Femur (tissue), 1 donor: Measurements from ENCODE around the gene SDHAF3.
"Not testable (repeated sequence)": the region's sequence is repeated elsewhere in the genome, so short reads cannot be mapped to it uniquely, and the experiment has no call there.

Experiments
- DNase-seq: peaks from one replicate; pipeline ENCODE4 v3.0.0-alpha.2; 2017

The SDHAF3 gene

DNA sequence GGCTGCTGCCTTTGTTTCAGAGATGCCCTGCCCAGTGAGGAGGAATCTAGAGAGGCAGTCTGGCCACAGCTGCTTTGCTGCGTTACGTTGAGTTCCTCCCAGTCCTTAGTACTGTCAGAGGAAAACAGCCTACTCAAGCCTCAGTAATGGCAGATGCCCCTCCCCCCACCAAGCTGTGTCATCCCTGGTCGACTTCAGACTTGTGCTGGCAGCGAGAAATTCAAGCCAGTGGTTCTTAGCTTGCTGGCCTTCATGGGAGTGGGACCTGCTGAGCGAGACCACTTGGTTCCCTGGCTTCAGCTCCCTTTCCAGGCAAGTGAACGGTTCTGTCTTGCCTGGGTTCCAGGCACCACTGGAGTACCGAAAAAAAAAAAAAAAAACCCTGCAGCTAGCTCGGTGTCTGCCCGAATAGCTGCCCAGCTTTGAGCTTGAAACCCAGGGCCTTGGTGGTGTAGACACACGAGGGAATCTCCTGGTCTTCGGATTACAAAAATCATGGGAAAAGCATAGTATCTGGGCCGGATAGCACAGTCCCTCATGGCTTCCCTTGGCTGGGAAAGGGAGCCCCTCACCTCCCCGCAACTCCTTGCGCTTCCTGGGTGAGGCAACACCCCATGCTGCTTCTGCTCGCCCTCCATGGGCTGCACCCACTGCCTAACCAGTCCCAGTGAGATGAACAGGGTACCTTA lies 9.1 kb downstream of the SDHAF3 start:
- no peak for DNase-seq

DNA sequence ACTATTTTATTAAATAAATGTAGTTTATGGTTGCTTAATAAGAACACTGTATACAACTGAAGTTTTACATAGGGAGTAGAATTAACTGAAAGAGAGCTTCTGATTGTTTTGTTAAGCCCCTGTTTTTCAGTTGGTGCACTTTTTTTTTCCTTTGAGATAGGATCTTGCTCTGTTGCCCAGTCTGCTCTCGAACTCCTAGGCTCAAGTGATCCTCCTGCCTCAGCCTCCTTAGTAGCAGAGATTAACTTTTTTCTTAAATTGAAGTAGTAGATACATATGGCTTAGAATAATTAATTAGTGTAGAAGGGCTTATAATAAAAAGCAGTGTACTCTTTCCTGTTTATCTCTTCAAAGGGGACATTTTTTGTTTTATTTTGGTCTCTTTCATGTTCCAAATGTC lies 11.2 kb downstream of the SDHAF3 start:
- DNase-seq: no peak

DNA sequence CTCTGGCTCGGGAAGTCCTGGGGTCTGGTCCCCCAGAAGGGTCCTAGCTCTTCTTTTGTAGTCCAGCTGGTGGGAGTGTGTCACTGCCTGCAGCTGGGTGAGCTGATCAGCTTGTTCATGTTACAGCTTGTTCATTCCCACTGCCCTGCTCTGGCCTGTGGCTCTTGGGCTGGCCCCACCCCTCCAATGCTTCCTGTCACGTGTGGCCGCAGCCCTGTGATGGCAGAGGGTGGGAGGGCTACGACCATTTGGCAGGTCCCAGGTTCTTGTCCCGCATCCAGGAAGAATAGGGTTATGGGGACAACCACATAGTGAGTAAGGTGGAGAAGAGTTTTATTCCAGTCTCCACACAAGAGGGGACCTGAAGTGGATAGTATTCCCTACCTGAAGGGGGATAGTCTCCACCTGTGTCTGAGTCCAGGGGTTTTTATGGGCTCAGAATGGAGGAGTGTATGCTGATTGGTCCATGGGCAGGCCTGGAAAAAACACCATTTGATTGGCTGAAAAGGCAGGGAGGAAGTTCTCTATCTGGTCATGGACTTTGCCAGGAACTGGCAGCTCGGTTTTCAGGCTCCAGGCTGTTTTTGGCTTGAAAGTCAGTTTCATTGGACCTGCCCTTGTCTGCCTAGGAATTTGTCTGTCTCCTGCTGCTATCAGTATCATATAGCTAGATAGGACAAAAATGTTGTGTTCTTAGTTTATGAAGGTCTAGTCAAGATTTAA lies 13.1 kb downstream of the SDHAF3 start:
- DNase-seq: no peak

DNA sequence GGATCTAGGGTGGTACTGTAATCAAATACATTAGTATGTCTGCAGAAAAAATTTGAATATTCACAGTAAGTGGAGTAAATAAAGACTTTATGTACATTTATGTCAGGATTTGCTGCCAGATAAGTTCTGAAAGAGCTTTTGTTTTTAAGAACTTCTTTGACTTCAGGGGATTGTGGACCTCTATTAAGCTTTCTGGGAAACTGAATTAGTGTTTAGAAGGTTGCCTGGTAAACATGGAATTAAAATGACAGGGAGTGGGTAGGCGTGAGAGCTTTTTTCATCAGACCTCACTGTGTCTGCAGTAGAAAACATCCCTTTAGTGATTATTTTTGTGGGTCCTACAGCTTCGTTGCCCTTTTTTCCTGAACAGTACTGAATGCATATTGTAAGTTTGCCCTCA lies 15.7 kb downstream of the SDHAF3 start:
- DNase-seq: no peak

DNA sequence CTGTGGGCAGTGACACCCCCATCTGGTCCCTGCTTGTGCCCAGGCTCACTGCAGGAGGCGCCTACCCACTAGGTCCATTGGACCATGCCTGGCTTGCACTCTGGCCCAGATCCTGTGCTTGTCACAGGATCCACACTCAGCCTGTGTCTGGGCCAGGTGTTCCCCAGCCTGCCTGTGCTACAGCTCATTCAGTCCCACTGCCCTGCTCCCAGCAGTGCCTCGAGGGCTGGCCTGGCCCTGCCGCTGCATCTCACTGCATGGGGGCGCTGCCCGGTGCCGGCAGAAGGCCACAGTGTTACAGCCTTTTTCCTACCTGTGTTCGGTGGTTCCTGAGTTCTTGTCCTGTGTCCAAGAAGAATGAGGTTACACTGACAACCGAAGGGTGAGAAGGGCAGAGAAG lies 21.3 kb downstream of the SDHAF3 start:
- no peak for DNase-seq

DNA sequence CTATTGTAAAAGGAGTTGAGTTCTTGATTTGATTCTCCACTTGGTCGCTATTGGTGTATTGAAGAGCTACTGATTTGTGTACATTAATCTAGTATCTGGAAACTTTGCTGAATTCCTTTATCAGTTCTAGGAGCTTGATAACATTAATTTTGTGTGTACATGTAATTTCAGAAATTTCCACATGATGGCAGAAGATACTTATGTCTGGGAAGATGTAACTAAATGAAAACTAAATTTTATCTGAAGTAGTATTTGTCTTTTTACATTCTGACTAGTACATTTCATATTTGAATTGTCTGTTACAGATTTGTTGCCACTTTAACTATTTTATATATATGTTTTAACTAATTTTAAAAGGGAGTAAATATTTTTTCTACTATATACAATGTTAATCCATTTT lies 27.6 kb downstream of the SDHAF3 start:
- DNase-seq: no peak

DNA sequence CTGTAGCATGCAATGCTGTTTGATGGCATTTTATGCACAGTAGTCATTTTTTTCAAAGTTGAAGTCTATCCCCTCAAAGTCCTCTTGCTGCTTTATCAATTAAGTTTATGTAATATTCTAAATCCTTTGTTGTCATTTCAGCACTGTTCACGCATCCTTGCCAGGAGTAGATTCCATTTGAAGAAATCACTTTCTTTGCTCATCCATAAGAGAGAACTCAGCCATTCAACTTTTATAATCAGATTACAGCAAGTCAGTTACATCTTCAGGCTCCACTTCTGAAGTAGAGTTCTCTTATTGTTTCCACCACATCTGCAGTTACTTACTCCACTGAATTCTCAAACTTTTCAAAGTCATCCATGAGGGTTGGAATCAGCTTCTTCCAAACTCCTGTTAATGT lies 32.3 kb downstream of the SDHAF3 start:
- DNase-seq: no peak

DNA sequence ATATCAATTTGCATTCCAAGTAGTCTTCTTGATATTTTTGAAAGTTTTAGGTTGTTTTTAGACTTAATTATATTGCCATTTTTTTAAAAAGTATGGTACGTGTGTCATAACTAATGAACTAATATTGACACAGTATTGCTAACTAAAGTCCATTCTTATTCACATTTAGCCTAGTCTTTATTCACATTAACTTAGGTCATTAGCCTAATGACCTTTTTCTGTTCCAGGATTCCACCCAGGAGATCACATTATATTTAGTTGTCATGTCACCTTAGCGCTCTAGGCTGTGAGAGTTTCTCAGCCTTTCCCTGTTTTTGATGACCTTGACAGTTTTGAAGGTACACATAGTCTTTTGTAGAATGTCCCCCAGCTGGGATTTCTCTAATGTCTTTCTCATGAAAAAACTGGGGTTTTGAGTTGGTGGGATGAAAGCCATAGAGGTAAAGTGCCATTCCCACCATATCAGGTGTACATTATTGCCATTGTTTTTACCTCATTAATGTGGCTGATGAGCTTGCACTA lies 38.5 kb downstream of the SDHAF3 start:
- DNase-seq: no peak

DNA sequence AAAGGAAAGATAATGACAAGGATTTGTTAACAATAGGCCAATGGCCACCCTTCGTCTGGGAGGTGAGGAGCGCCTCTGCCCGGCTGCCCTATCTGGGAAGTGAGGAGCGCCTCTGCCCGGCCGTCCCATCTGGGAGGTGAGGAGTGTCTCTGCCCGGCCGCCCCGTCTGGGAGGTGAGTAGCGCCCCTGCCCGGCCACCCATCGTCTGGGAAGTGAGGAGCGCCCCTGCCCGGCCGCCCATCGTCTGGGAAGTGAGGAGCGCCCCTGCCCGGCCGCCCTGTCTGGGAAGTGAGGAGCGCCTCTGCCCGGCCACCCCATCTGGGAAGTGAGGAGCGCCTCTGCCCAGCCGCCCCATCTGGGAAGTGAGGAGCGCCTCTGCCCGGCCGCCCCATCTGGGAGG lies 42.5 kb downstream of the SDHAF3 start:
- not testable (repeated sequence) for DNase-seq

DNA sequence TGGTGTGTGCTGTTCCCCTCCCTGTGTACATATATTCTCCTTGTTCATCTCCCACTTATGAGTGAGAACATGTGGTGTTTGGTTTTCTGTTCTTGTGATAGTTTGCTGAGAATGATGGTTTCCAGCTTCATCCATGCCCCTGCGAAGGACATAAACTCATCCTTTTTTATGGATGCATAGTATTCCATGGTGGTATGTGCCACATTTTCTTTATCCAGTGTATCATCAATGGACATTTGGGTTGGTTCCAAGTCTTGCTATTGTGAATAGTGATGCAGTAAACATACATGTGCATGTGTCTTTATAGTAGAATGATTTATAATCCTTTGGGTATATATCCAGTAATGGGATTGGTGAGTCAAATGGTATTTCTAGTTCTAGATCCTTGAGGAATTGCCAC lies 44.1 kb downstream of the SDHAF3 start:
- DNase-seq: not testable (repeated sequence)

DNA sequence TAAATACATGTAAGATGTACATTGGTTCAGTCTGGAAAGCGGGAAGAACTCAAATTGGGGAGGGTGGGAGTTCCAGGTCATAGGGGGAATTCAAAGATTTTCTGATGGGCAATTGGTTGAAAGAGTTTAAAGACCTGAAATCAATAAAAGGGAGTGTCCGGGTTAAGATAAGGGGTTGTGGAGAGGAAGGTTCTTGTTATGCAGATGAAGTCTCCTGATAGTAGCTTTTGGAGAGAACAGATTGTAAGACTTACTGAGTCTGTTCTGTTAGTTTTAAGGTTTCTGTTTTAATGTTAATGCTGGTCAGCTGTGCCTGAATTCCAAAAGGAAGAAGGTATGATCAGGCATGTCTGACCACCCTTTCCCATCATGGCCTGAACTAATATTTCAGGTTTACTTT lies 48.8 kb downstream of the SDHAF3 start:
- no peak for DNase-seq

DNA sequence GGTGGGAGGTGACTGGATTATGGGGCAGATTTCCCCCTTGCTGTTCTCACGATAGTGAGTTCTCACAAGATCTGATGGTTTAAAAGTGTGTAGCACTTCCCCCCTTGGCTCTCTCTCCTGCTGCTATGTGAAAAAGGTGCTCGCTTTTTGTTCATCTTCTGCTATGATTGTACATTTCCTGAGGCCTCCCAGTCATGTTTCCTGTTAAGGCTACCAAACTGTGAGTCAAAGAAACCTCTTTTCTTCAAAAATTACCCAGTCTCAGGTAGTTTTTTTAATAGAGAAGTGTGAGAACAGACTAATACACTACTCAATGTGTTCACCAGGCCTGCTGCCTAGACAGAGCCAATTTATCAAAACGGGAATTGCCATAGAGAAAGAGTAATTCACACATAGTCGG lies 49.7 kb downstream of the SDHAF3 start:
- DNase-seq: no peak

DNA sequence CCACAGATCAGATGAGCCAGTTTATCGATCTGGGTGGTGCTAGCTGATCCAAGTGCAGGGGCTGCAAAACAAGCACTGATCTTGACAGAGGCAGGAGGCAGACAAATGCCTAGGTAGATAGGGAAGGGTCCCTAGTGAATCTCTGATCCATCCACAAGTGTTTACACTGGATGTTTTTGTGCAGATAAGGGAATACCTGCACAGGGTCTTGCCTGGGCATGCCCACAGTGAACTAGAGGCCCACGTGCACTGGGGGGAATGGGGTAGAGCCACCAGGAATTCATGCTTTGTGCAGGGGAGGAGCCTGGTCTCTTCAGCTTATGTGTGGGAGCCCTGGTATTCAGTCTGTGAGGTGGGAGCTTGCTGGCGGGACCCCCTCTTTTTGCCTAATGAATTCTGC lies 50.3 kb downstream of the SDHAF3 start:
- DNase-seq: no peak

DNA sequence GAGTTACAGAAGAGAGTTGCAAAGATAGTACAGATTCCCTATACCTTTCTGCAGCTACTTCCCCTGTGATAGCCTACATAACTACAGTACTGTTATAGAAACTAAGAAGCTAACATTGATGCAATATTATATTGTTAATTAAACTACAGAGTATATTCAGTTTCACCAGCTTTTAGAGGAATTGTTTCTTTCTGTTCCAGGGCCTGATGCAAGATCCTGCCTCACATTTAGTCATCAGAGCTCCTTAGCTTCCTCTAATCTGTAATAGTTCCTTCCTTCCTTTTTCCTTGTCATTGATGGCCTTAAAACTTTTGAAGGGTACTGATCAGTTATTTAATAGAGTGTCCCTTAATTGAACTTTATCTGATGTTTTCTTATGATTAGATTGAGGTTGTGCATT lies 56.8 kb downstream of the SDHAF3 start:
- DNase-seq: no peak

DNA sequence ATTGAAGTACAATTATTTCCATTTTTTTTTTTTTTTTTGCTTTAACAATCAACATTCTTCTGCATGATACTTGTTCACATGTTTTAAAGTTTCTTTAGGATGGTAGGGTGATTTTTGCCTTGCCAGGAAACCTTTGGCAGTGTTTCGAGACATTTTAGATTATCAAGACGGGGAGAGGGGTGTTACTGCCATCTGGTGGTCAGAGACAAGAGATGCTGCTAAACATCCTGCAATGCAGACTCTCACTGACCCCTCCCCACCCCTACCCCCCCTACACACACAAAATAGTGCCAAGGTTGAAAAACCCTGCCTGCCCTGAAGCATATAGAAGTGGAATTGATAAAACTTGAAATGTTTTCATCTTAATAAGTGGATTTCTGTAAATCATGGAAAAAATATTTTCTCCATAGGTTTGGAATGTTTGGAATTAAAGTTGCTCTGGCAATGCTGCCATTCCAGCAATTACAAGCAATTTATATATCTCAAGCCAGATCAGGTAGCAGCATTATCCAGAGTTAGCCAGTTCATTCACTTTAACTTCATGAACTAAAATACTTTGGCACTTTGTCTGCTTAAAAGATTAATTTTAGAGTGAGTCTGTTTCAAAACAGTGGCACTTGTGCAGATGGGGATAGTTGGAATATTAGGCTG lies 62.1 kb downstream of the SDHAF3 start:
- DNase-seq: peak; percentile 66

DNA sequence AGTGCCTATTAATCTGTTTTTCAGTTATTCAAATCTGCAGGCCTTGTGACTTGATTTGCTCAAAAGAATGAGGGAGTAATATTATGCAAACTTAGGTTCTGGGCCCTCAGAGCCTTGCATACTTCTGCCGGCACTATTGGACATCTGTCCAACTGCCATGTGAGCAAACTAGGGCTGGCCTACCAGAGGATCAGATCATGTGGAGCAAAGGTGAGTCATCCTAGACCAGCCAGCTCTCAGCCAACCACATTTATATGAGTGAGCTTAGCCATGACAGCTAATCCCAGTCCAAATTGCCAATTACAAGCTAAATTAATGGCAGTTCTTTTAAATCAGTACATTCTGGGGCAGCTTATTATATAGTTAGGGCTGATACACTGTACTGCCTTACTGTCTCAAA lies 69.6 kb downstream of the SDHAF3 start:
- DNase-seq: no peak

DNA sequence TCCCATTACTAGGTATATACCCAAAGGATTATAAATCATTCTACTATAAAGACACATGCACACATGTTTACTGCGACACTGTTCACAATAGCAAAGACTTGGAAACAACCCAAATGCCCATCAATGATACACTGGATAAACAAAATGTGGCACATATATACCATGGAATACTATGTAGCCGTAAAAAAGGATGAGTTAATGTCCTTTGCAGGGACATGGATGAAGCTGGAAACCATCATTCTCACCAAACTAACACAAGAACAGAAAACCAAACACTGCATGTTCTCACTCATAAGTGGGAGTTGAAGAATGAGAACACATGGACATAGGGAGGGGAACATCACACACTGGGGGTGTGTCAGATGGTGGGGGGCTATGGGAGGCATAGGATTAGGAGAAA lies 78.7 kb downstream of the SDHAF3 start:
- DNase-seq: not testable (repeated sequence)

DNA sequence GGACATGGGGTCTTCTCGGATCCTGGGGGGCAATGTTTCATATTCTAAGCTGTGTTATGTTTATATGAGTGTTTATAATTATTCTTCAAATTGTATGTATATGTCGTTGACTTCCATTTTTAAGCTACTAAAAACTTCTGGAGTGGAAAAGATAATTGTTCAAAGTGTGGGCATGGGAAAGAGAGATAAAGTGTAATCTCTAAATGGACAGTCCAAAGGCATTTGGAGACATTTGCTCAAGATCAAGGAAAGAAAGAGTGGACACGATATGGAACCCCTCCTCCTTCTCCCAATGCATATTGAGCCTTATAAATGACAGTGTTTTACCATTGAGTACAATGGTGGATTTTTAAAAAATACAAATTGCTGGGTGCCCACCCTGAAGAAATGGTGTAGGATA lies 81.1 kb downstream of the SDHAF3 start:
- no peak for DNase-seq

DNA sequence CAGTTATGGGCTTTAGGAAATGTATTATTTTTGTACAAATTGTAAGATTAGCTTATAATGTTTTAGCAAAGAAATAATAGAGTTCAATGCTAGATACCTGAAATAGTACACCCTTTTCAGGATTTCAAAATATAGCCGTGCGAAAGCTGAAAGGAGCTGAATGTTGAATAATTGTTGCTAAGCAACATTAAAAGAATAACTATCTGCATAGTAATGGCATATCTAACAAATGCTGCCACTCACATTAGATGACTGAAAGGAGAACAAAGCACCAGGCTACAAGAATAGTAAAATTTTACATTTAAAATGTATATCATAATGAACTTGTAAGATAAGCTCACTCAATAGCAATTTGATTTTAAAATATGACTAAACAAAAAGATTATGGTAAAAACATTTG lies 82.5 kb downstream of the SDHAF3 start:
- DNase-seq: no peak

DNA sequence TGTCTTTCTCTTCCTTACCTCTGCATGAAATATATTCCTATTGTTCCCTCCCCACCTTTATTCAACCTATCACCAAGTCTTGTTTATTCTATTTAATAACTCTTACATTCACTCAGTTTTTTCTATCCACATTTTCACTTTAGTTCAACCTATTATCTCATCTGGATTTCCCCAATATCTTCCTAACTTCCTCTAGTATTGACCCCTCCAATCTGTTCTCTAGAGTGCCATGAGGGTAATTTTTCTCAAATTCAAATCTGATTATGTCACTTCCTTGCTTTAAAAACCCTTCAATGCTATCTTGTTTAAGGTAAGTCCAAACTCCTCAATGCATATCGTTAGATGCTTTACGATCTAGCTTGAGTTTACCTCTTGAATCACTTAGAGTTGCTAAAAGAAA lies 86.5 kb downstream of the SDHAF3 start:
- no peak for DNase-seq

DNA sequence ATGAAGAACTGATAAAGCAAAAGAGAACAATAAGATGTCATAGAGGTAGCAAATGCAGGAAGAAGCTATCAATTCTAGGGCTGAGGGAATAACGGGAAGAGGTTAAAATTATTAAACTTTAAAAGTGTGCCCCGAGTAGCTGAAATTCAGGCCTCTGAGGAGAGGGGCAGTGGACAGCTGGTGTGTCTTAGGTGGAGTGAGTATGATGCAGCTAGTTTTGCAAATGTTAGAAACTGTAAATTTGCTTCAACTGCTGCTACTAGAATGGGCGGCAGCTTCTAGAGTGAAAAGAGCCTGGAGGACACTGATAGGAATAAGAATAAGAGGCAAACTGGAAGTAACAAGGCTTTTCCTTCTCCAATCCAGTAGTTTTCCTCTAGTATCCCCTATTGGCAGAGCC lies 87.3 kb downstream of the SDHAF3 start:
- DNase-seq: no peak

DNA sequence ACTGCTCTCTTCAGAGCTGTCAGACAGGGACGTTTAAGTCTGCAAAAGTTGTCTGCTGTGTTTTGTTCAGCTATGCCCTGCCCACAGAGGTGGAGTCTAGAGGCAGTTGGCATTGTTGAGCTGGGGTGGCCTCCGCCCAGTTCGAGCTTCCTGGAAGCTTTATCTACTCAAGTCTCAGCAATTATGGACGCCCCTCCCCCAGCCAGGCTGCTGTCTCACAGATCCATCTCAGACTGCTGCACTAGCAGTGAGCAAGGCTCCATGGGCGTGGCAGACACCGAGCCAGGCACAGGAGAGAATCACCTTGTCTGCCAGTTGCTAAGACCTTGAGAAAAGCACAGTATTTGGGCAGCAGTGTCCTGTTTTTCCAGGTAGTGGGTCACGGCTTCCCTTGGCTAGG lies 98.1 kb downstream of the SDHAF3 start:
- DNase-seq: no peak

DNA sequence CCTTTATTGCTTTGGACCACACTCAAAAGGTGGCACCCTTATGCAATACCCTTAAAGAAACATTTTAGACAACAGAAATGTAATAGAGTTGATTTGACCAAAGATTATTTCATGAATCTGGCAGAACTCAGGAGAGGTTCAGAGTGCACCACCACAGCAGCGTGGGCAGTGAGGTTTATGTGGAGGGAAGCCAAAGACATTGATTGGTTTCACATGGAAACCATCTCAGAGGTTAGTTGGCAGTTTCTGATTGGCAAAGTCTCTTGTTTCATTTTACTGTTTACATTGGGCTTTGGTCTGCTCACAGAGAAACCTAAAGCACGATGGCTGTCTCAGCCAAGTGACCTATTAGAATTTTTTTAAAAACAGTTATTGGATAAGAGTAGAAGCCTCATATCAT lies 101.3 kb downstream of the SDHAF3 start:
- no peak for DNase-seq

DNA sequence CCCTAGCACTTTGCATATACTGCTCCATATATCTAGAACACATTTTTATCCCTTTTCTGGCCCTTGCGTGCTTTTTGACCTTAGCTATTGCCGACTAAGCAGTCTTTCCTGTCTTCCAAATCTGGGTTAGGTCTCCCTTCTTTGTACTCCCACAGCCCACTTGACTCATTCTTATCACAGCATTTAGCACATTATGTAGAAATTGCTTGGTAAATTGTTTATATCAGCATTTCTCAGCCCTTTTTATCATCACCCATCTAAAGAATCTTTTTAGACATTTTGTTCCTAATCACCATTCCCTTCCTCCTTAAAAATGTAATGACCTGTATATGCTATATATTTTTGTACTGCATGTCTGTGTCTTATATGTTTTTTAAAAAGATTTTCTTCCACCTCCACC lies 101.7 kb downstream of the SDHAF3 start:
- DNase-seq: no peak
